G401 (cell line): ENCODE measurements around the gene EIF4A3. TPM values are rescaled to one million over a fixed set of nuclear protein-coding genes. Genes with fewer than 3 reads are reported as not detected.

Experiments used
- DNase-seq: peaks from one replicate; pipeline ENCODE4 v3.0.0-alpha.2; 2015; ENCODE audit warnings: low spot score
- in situ Hi-C: cut with HindIII; loops from 2 replicates; pipeline ENCODE4 v1.10.0; 2016; ENCODE audit warnings: low sequenced_read_pairs, mixed read lengths
- total RNA-seq: library from RNA; depleted of rRNA; stranded (reverse); fragments of >200 nt; shearing (Covaris generic); gene quantifications from 2 replicates; pipeline ENCODE4 v1.2.3, GENCODE V29; 2014

The EIF4A3 gene
- total RNA-seq, 1 experiment from 2014 or later, result 247 TPM

DNA sequence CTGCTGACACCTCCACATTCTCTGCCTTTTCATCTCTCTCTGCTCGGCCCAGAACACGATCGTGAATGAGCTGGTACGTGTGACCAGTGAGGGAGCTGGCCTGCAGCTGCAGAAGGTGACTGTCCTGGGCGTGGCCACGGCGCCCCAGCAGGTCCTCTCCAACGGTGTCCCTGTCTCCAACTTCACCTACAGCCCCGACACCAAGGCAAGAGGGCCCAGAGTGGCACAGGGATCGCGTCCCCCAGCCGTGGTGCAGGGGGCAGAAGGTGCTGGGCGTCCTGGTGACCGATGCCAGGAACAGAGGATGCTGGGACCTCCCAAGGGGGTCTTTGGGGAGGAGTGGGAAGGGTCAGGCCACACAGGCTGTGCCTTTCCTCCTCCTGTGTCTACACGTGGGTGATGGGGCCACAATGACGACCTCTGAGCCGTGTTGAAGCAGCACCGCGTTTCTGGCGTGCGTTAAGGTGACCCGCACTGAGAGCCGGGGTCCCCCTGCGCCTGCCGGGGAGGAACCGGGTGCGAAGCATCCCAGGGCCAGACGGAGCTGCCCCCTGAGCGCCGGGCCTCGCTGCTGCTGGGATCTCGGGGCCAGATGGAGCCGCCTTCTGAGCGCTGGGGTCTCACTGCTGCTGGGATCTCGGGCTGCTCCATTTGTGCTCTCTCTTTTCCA is 28.2 kb downstream of the EIF4A3 start:
- in situ Hi-C loops, result no loop called here
- DNase-seq, result no peak

GRCh38 chr17:80117491-80118401 is 29.2 kb downstream of the EIF4A3 start:
- no peak for DNase-seq
- in situ Hi-C loops, result no loop called here

- DNase-seq, result no peak
- in situ Hi-C loops, result no loop called here
These were observed 30.0 kb downstream of the EIF4A3 start for GRCh38 chr17:80116921-80117380.

DNA sequence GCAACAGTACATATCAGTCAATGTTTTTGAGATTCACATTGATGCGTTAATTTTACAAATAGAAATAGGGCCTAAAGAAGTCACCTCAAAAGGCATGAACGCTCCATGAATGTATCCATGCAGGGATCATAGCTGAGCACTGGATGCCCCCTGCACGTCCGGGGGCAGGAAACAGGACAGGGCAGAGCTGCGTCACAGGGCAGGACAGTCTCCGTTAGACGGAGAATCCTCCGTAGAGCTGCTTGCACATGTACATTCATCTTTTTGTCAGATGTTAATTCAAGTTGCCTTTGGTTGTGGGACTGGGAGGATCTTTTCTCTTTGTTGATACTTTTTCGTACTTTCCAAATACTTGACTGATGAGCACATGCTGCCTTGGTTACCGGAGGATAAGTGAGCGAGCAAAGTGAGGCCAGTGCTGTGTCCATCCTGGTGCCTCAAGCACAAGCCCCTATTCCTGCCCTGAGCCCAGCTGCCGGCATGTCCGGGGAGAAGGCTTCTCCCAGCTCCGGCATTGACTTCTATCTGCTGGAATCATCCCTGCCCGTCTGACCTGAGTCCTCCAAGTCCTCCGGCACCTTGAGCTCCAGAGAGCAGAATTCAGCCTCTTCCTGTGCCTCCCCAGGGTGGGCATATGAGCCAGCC is 30.5 kb downstream of the EIF4A3 start:
- DNase-seq, result no peak
- in situ Hi-C loops, result no loop called here

DNA sequence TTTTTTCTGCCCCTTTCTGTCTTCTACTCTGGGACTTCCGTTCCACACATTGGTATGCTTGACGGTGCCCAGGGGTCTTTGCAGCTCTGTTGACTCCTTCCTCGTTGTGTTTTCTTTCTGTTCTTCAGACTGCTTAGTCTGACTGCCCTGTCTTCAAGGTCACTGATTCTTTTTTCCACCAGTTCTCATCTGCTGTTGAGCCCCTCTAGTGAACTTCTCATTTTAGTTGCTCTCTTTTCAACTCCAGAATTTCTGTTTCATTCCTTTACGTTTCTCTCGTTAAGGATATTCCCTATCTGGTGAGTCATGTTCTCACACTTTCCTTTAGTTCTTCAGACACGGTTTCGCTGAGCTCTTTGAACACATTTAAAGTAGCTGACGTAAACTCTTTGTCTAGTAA is 31.8 kb downstream of the EIF4A3 start:
- in situ Hi-C loops, result no loop called here
- no peak for DNase-seq

DNA sequence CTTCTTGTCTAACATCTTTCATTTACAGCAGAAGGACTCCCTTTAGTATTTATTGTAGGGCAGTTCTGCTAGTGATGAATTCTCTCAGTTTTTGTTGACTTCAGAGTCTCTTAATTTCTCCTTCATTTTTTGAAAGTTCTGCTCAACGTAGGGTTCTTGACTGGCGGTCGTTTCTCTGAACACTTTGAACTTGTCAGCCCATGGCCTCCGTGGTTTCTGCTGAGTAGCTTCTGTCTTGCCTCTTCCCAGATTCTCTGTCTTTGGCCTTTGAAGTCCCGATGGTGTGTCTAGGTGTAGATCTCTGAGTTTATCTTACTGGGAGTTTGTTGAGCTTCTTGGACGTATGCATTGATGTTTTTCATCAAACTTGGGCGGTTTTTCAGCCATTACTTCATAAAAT is 32.2 kb downstream of the EIF4A3 start:
- no peak for DNase-seq

GRCh38 chr17:80113033-80113484 is 33.9 kb downstream of the EIF4A3 start:
- no peak for DNase-seq
- in situ Hi-C loops, result no loop called here

More for the DNA sequence above, 32.2 kb downstream of the EIF4A3 start:
- in situ Hi-C loops, result no loop called here

GRCh38 chr17:80112471-80113032 is 34.4 kb downstream of the EIF4A3 start:
- in situ Hi-C loops, result no loop called here
- no peak for DNase-seq

DNA sequence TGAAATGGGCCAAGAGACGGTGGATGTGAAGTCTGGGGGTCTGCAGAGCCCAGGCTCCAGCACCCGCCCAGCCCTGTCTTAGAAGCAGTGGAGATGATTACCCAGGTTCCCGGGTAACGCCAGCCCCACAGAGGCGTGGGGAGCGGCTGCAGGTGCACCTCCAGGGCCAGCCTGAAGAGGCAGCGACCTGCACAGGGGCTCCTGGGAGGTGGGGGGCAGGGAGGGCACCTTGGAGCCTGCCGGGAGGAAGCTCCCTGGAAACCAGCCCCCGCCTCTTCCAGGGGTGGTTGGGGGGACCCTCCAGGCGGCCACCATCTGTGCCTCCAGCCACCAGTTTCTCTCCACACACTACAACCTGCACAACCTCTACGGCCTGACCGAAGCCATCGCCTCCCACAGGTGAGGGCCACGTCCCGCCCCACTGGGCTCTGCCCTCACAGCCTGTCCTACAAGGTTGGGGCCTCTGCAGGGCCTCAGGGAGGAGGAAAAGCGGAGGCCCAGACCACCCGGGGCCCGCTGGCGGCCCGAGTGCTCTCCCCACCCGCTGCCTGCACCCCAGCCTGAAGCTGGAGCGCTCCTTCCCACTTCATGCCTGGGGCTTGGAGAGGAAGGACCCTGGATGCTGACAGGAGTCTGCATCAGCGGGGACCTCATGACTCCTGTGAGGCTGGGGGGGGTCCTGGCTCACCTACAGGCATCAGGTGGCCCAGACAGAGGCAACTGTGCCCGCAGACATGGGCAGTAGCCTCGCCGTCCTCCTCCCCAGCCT is 35.0 kb downstream of the EIF4A3 start:
- DNase-seq, result no peak
- in situ Hi-C loops, result no loop called here

DNA sequence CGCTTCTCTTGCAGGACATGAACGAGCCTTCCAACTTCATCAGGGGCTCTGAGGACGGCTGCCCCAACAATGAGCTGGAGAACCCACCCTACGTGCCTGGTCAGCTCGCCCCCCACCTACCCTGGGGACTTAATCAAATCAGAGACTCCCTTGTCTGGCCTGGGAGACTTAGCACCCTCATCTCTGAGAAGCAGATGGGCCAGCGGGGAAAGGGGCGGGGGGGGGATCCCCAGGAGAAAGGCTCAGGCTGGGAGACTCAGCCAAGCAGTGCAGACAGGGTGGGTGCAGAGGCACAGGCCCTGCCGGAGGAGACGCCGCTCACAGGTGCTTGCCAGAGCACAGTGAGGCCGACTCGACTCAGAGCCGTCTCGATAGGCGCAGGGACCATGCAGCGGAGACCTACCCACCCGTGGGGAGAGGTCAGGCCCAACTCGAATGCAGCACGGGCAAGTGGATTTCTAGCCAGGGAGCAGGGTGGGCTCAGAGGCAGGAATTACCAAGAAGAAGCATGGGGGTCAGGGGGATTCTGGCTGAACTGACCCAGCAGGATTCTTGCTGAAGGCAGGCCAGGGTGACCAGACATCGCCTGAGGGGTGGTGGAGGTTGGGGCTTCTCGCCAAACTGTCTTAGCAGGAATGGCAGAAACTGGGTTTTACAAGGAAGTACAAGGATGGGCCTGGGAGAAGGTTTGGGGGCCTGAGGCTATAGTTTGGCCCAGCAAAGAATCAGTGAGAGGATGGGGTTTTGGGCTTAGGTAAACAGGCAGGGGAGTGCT is 35.8 kb downstream of the EIF4A3 start:
- DNase-seq, result no peak
- in situ Hi-C loops, result no loop called here

- DNase-seq, result no peak
- in situ Hi-C loops, result no loop called here
These were observed 36.5 kb downstream of the EIF4A3 start for GRCh38 chr17:80110447-80110812.

GRCh38 chr17:80109713-80110446 is 37.0 kb downstream of the EIF4A3 start:
- no peak for DNase-seq
- in situ Hi-C loops, result no loop called here

- DNase-seq, result no peak
- in situ Hi-C loops, result no loop called here
These were observed 37.8 kb downstream of the EIF4A3 start for GRCh38 chr17:80109066-80109660.

GRCh38 chr17:80108036-80108971 is 38.6 kb downstream of the EIF4A3 start:
- no peak for DNase-seq
- in situ Hi-C loops, result no loop called here

- DNase-seq, result no peak
- in situ Hi-C loops, result no loop called here
These were observed 39.5 kb downstream of the EIF4A3 start for GRCh38 chr17:80107231-80108021.
